WTC11 (cell line): ENCODE data around the gene CENPA. TPM values are rescaled to one million over a fixed set of nuclear protein-coding genes. Genes with fewer than 3 reads are reported as not detected.

Source experiments
- ATAC-seq: fragments of 200-7000 bp; cut with Tn5 transposase; 2 replicates; pipeline ENCODE4 v1.10.0; 2021; ENCODE audit warnings: mild to moderate bottlenecking, moderate library complexity
- CTCF ChIA-PET: fragments of 300-600 bp; sonication (Branson Sonifier 250); formaldehyde crosslinking; loops from one replicate; lab custom pipeline; 2021; ENCODE audit warnings: antibody characterized with exemption; lab: Charles Lee
- POLR2A ChIA-PET: fragments of 350-600 bp; sonication (Branson Sonifier 250); formaldehyde crosslinking; loops from one replicate; lab custom pipeline; 2021; ENCODE audit warnings: antibody characterized with exemption; lab: Charles Lee
- DNase-seq: peaks from one replicate; pipeline ENCODE4 v3.0.0; 2021; ENCODE audit warnings: low spot score
- H3K27ac Mint-ChIP-seq: 2 replicates; pipeline ENCODE4 v1.8.0; 2021; ENCODE audit warnings: mixed read lengths
- H3K27me3 Mint-ChIP-seq: 2 replicates; pipeline ENCODE4 v1.8.0; 2021; ENCODE audit warnings: low read depth, mild to moderate bottlenecking, moderate library complexity, mixed read lengths
- H3K36me3 Mint-ChIP-seq: 2 replicates; pipeline ENCODE4 v1.8.0; 2021; ENCODE audit warnings: mixed read lengths
- H3K4me1 Mint-ChIP-seq: 2 replicates; pipeline ENCODE4 v1.8.0; 2022; ENCODE audit warnings: mixed read lengths
- H3K4me3 Mint-ChIP-seq: 2 replicates; pipeline ENCODE4 v1.8.0; 2021; ENCODE audit warnings: mild to moderate bottlenecking, moderate library complexity, mixed read lengths
- H3K9me3 Mint-ChIP-seq: 2 replicates; pipeline ENCODE4 v1.8.0; 2021; ENCODE audit warnings: mixed read lengths
- CDX4 ChIP-seq: fragments of 250-450 bp; sonication (Bioruptor Pico); IDR thresholded peaks from 2 replicates; pipeline ENCODE4 v1.9.0; 2021; ENCODE audit warnings: moderate library complexity, mild to moderate bottlenecking, inconsistent platforms, borderline replicate concordance
- GABPB1 ChIP-seq: sonication (generic); formaldehyde crosslinking; IDR thresholded peaks from 2 replicates; pipeline ENCODE4 v1.8.1; 2023; ENCODE audit warnings: mild to moderate bottlenecking, missing genetic modification reagents
- JAZF1 ChIP-seq: fragments of 250-450 bp; sonication (Bioruptor Pico); IDR thresholded peaks from 2 replicates; pipeline ENCODE4 v1.9.0; 2021; ENCODE audit warnings: moderate library complexity, mild to moderate bottlenecking, inconsistent platforms
- NR1H2 ChIP-seq: sonication (generic); formaldehyde crosslinking; IDR thresholded peaks from 2 replicates; pipeline ENCODE4 v1.9.0; 2021; ENCODE audit warnings: mild to moderate bottlenecking, moderate library complexity, missing genetic modification reagents
- NR2C2 ChIP-seq: sonication (generic); formaldehyde crosslinking; IDR thresholded peaks from 2 replicates; pipeline ENCODE4 v1.8.0; 2022; ENCODE audit warnings: mild to moderate bottlenecking, missing genetic modification reagents
- OVOL2 ChIP-seq: fragments of 250-450 bp; sonication (Bioruptor Pico); IDR thresholded peaks from 2 replicates; pipeline ENCODE4 v1.9.0; 2021; ENCODE audit warnings: mild to moderate bottlenecking, borderline replicate concordance
- PRDM15 ChIP-seq: sonication (generic); formaldehyde crosslinking; IDR thresholded peaks from 2 replicates; pipeline ENCODE4 v1.8.0; 2022; ENCODE audit warnings: missing genetic modification reagents
- TCF7 ChIP-seq: sonication (generic); formaldehyde crosslinking; IDR thresholded peaks from 2 replicates; pipeline ENCODE4 v1.8.0; 2022; ENCODE audit warnings: mild to moderate bottlenecking, low read depth, missing genetic modification reagents, moderate library complexity
- ZBTB43 ChIP-seq: sonication (generic); formaldehyde crosslinking; IDR thresholded peaks from 2 replicates; pipeline ENCODE4 v1.8.1; 2023; ENCODE audit warnings: mild to moderate bottlenecking, missing genetic modification reagents
- ZNF671 ChIP-seq: fragments of 250-450 bp; sonication (Bioruptor Pico); IDR thresholded peaks from 2 replicates; pipeline ENCODE4 v1.8.0; 2021; ENCODE audit warnings: mild to moderate bottlenecking
- total RNA-seq: library from RNA; stranded (reverse); gene quantifications from 3 replicates; pipeline ENCODE4 v1.2.3, GENCODE V29; 2021
- TF ChIP-seq, protein P1 (sequence below): fragments of 250-450 bp; sonication (Bioruptor Pico); IDR thresholded peaks from 2 replicates; pipeline ENCODE4 v1.9.0; 2021; ENCODE audit warnings: mild to moderate bottlenecking
- TF ChIP-seq, protein P2 (sequence below): fragments of 250-450 bp; sonication (Bioruptor Pico); conservative IDR thresholded peaks from 2 replicates; pipeline ENCODE4 v1.9.0; 2021; ENCODE audit warnings: mild to moderate bottlenecking

CENPA gene
- total RNA-seq, 1 experiment from 2014 or later = 45.6 TPM

- H3K27ac Mint-ChIP-seq = no peak overlapping the region
- CTCF ChIA-PET = no interaction called here
- peaks cover 2% of the 10 kb centered on the region; the same call in 1 of the 2 replicates for H3K36me3 Mint-ChIP-seq
- TF ChIP-seq GABPB1 (CRISPR knock-in tag) = no peak
- no peak for TF ChIP-seq NR1H2 (CRISPR knock-in tag)
- TF ChIP-seq CDX4 (CRISPR knock-in tag) = no peak
- no peak for TF ChIP-seq ZBTB43 (CRISPR knock-in tag)
- TF ChIP-seq, all 79 proteins: peak for 0
- POLR2A ChIA-PET = no interaction called here
- Mint-ChIP-seq H3K27me3 (peaks cover 2% of the 10 kb centered on the region), H3K4me3 (no peak overlapping the region), H3K9me3 (peaks cover 3% of the 10 kb centered on the region), H3K4me1 (no peaks in the 10 kb centered on the region)
- ATAC-seq (no peak), DNase-seq (no peak)
These were observed 24.2 kb downstream of the CENPA start for GRCh38 chr2:26809876-26810577.

DNA sequence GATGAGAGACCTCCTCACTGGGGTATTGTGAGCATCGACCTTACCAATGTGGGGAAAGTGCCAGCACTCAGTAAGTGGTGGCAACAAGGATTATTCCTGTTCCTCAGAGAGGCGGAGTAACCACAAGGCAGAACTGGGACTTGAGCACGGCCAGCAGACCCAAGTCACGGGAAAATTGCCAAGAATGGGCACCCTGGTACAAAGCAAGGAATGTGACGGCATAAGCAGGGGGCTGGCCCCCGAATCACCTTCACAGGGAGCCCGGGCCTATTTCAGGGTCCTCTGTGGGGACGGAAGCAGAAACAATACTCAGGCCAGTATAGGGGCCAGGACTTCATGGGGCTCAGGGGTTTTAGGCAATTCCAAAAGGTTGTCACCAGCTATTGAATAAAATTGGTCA, 25.4 kb downstream of the CENPA start:
- ChIA-PET CTCF (no interaction called here), POLR2A (no interaction called here)
- peaks cover 6% of the 10 kb centered on the region for H3K9me3 Mint-ChIP-seq
- peaks cover 4% of the 10 kb centered on the region; the same call in 1 of the 2 replicates for H3K36me3 Mint-ChIP-seq
- TF ChIP-seq TCF7 (CRISPR knock-in tag) = no peak
- TF ChIP-seq, protein P1, sequence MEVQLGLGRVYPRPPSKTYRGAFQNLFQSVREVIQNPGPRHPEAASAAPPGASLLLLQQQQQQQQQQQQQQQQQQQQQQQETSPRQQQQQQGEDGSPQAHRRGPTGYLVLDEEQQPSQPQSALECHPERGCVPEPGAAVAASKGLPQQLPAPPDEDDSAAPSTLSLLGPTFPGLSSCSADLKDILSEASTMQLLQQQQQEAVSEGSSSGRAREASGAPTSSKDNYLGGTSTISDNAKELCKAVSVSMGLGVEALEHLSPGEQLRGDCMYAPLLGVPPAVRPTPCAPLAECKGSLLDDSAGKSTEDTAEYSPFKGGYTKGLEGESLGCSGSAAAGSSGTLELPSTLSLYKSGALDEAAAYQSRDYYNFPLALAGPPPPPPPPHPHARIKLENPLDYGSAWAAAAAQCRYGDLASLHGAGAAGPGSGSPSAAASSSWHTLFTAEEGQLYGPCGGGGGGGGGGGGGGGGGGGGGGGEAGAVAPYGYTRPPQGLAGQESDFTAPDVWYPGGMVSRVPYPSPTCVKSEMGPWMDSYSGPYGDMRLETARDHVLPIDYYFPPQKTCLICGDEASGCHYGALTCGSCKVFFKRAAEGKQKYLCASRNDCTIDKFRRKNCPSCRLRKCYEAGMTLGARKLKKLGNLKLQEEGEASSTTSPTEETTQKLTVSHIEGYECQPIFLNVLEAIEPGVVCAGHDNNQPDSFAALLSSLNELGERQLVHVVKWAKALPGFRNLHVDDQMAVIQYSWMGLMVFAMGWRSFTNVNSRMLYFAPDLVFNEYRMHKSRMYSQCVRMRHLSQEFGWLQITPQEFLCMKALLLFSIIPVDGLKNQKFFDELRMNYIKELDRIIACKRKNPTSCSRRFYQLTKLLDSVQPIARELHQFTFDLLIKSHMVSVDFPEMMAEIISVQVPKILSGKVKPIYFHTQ (CRISPR knock-in tag) = no peak
- TF ChIP-seq, protein P2, sequence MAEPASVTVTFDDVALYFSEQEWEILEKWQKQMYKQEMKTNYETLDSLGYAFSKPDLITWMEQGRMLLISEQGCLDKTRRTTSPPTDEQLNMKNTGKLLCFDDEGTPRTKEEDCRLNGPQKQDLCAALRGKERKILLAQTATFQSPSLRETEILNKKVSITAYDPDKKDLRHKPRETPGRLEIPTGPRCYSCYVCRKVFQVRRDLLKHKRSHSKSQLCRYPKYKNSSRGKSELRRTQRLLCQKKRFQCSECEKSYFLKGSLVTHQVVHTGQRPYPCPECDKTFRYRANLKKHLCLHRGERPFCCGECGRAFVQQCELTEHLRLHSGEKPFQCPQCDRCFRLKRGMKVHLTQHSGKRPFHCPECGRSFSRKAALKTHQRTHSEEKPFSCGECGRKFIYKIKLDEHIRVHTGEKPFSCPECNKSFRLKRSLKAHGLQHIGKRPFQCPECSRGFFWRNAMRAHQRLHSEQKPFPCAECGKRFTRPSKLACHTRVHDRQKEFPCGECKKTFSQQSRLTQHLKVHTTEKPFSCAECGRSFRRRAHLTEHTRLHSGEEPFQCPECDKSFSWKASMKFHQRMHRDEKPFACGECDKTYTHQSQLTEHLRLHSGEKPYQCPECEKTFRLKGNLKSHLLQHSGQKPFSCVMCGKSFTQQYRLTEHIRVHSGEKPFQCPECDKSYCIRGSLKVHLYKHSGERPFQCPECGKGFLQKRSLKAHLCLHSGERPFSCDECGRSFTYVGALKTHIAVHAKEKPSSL = no peak
- TF ChIP-seq OVOL2 = no peak
- TF ChIP-seq NR2C2 (CRISPR knock-in tag) = no peak
- TF ChIP-seq PRDM15 (CRISPR knock-in tag) = no peak
- no peak for TF ChIP-seq JAZF1 (CRISPR knock-in tag)
- no peak for TF ChIP-seq ZNF671
- ATAC-seq (no peak), DNase-seq (no peak)
- peaks cover 2% of the 10 kb centered on the region; the same call in 1 of the 2 replicates for H3K27me3 Mint-ChIP-seq
- H3K4me3 Mint-ChIP-seq = no peak overlapping the region
- H3K27ac Mint-ChIP-seq = no peak overlapping the region
- no peaks in the 10 kb centered on the region for H3K4me1 Mint-ChIP-seq
